ENCODE data around the gene NEDD9. TPM values are rescaled to one million over a fixed set of nuclear protein-coding genes. Genes with fewer than 3 reads are reported as not detected.
A peak's percentile ranks its signal among the peaks of the same experiment; 100 is the strongest.

NEDD9 gene
- polyA plus RNA-seq, 1 of the 3 experiments (the other 2 are of a cell fraction) = 7.4 TPM

- Histone ChIP-seq H3K27me3 (ENCODE audit: insufficient read depth) (no peaks in the 10 kb centered on the region), H3K4me3 (ENCODE audit: low read depth in 2 of 2, low read length in 1 of 2) (peak overlapping the region in 1 of 2 experiments; percentile 8; a peak in 1 of 4 replicates), H3K9me2 (no peaks in the 10 kb centered on the region), H3K79me2 (ENCODE audit: insufficient read depth) (peaks cover 71% of the 10 kb centered on the region; the same call in 1 of the 2 replicates), H2AFZ (ENCODE audit: low read depth) (no peak overlapping the region), H3F3A (replicated peaks; ENCODE audit: insufficient read depth) (peaks cover 35% of the 10 kb centered on the region), H3K27ac (ENCODE audit: low read depth in 2 of 2, low read length in 1 of 2) (peak overlapping the region; percentile 69 to 75), H3K9me3 (no peaks in the 10 kb centered on the region), H3K9ac (peak overlapping the region; percentile 59), H3K4me1 (ENCODE audit: control insufficient read depth in 1 of 2, insufficient read depth in 2 of 2, low read depth in 1 of 2, low read length in 1 of 2) (peaks cover 16 to 35% of the 10 kb centered on the region in 2 experiments; a peak in 3 of 4 replicates), H4K20me1 (ENCODE audit: insufficient read depth) (no peaks in the 10 kb centered on the region), H3K4me2 (peak overlapping the region; percentile 59), H3K36me3 (replicated peaks in 1 of 2; ENCODE audit: control insufficient read depth in 1 of 2, insufficient read depth in 2 of 2, low read length in 1 of 2) (peaks cover 24 to 27% of the 10 kb centered on the region in 2 experiments)
- ChIA-PET CTCF (no interaction called here), POLR2A (no interaction called here)
- 62% methylated on average over 12 of the region's 12 CpGs for WGBS (ENCODE audit: low lambda C conversion rate)
- no peak for DNase-seq
- 0 out of 2 replicates have a peak, but pooled peaks have one; percentile 5 for TF ChIP-seq RXRA (IDR thresholded peaks at IDR 0.05; ENCODE audit: borderline replicate concordance, low read depth)
- no peak for TF ChIP-seq TEAD4 (IDR thresholded peaks at IDR 0.05; ENCODE audit: borderline replicate concordance, insufficient read depth)
- TF ChIP-seq SIN3A (IDR thresholded peaks at IDR 0.05; ENCODE audit: borderline replicate concordance, low read depth, low read length) = no peak
- TF ChIP-seq IRF3 (IDR thresholded peaks at IDR 0.05; ENCODE audit: low read depth, low read length) = no peak
- 0 out of 4 replicates have a peak, but pooled peaks of 1 of the 2 experiments have one; percentile 5 for TF ChIP-seq EP300 (IDR thresholded peaks at IDR 0.05; ENCODE audit: borderline replicate concordance in 1 of 2, low read depth in 1 of 2, low read length in 1 of 2)
- no peak for TF ChIP-seq MAX (IDR thresholded peaks at IDR 0.05; ENCODE audit: low read depth)
- TF ChIP-seq CTCF (IDR thresholded peaks at IDR 0.05) = no peak; the same call in 1 of the 2 replicates
- no peak for TF ChIP-seq RCOR1 (IDR thresholded peaks at IDR 0.05; ENCODE audit: low read length)
- TF ChIP-seq PBX3 (IDR thresholded peaks at IDR 0.05) = no peak
- no peak for TF ChIP-seq FOXJ3 (CRISPR knock-in tag; IDR thresholded peaks at IDR 0.05)
- TF ChIP-seq POLR2AphosphoS5 (IDR thresholded peaks at IDR 0.05; ENCODE audit: low read depth, low read length) = no peak; the same call in 1 of the 2 replicates
- TF ChIP-seq ZBTB33 (IDR thresholded peaks at IDR 0.05; ENCODE audit: borderline replicate concordance, low read depth) = no peak
- no peak for TF ChIP-seq TAF1 (IDR thresholded peaks at IDR 0.05; ENCODE audit: borderline replicate concordance, low read depth, low read length)
- TF ChIP-seq YY1 (IDR thresholded peaks at IDR 0.05; ENCODE audit: low read depth) = no peak
- no peak for TF ChIP-seq MEF2A (IDR thresholded peaks at IDR 0.05; ENCODE audit: borderline replicate concordance, low read depth)
- TF ChIP-seq EZH2phosphoT487 (IDR thresholded peaks at IDR 0.05; ENCODE audit: borderline replicate concordance, low read depth) = no peak
- TF ChIP-seq RFX5 (IDR thresholded peaks at IDR 0.05; ENCODE audit: low read length) = no peak
- TF ChIP-seq FOSL2 (IDR thresholded peaks at IDR 0.05; ENCODE audit: borderline replicate concordance, low read depth) = no peak
- no peak for TF ChIP-seq CHD2 (IDR thresholded peaks at IDR 0.05; ENCODE audit: low read length, partially characterized antibody)
- no peak for TF ChIP-seq USF2 (IDR thresholded peaks at IDR 0.05; ENCODE audit: borderline replicate concordance, low read depth, low read length)
- no peak for TF ChIP-seq NRF1 (IDR thresholded peaks at IDR 0.05; ENCODE audit: low read depth, low read length)
- TF ChIP-seq ELF1 (IDR thresholded peaks at IDR 0.05) = no peak
- TF ChIP-seq GATA2 (CRISPR knock-in tag; IDR thresholded peaks at IDR 0.05) = no peak
- no peak for TF ChIP-seq RAD21 (IDR thresholded peaks at IDR 0.05; ENCODE audit: low read length)
- no peak for TF ChIP-seq SMC3 (IDR thresholded peaks at IDR 0.05; ENCODE audit: low read depth, low read length)
- TF ChIP-seq FOXM1 (IDR thresholded peaks at IDR 0.05; ENCODE audit: low read depth) = no peak
Observed at GRCh38 chr6:11194356-11195218, 37.9 kb downstream of the NEDD9 start.
